Breast epithelium (tissue), 3 donors: ENCODE results near the gene FPR2.

Experiments
- CTCF ChIP-seq, 3 donors: fragments of 450-650 bp; IDR thresholded peaks; one replicate each; pipeline ENCODE4 v1.5.1; 2016 to 2017; ENCODE audit warnings: antibody characterized with exemption in 3 of 3, mild to moderate bottlenecking in 3 of 3, moderate library complexity in 3 of 3
- POLR2A ChIP-seq: fragments of 450-650 bp; IDR thresholded peaks from one replicate; pipeline ENCODE4 v1.6.1; 2016; ENCODE audit warnings: antibody characterized with exemption, mild to moderate bottlenecking, moderate library complexity
- POLR2AphosphoS5 ChIP-seq, 3 donors: sonication (generic); formaldehyde crosslinking; IDR thresholded peaks; one replicate each; pipeline ENCODE4 v1.6.1; 2017; ENCODE audit warnings: antibody characterized with exemption in 3 of 3

- TF ChIP-seq CTCF (IDR thresholded peaks at IDR 0.05), result no peak
- TF ChIP-seq POLR2A, result no peak
- TF ChIP-seq POLR2AphosphoS5 (IDR thresholded peaks at IDR 0.05), result no peak
These were observed 48.8 kb downstream of the FPR2 start for GRCh38 chr19:51809787-51810186.
